ENCODE results near the gene APBB2. TPM values are rescaled to one million over a fixed set of nuclear protein-coding genes. Genes with fewer than 3 reads are reported as not detected.

The APBB2 gene
- total RNA-seq, 4 donors from 2014 or later, result 42.4 to 95.8 (median 51.3) TPM

GRCh38 chr4:41144812-41145211, 69.5 kb downstream of the APBB2 start:
- WGBS, result 58% methylated on average over 5 of the region's 5 CpGs
- no peaks in the 10 kb centered on the region for H3K36me3 ChIP-seq
- H3K27ac ChIP-seq, result peak overlapping the region; percentile 78
- no peak for DNase-seq (ENCODE audit: low spot score in 2 of 2)
- no peaks in the 10 kb centered on the region for H3K27me3 ChIP-seq
- H3K4me3 ChIP-seq, result no peak overlapping the region
- no peak for TF ChIP-seq EP300 (IDR thresholded peaks at IDR 0.05)
- no peak for TF ChIP-seq POLR2AphosphoS5 (IDR thresholded peaks at IDR 0.05)
- TF ChIP-seq POLR2A (IDR thresholded peaks at IDR 0.05), result no peak
- no peak for TF ChIP-seq CTCF (IDR thresholded peaks at IDR 0.05)
- H3K9me3 ChIP-seq, result no peaks in the 10 kb centered on the region
- peaks cover 59% of the 10 kb centered on the region for H3K4me1 ChIP-seq

- H3K4me1 ChIP-seq, result peaks cover 59% of the 10 kb centered on the region
- no peaks in the 10 kb centered on the region for H3K27me3 ChIP-seq
- WGBS, result 49% methylated on average over 3 of the region's 3 CpGs
- H3K4me3 ChIP-seq, result peak overlapping the region; percentile 11
- H3K9me3 ChIP-seq, result no peaks in the 10 kb centered on the region
- H3K27ac ChIP-seq, result peak overlapping the region; percentile 78
- TF ChIP-seq EP300 (IDR thresholded peaks at IDR 0.05), result no peak
- no peak for TF ChIP-seq POLR2A (IDR thresholded peaks at IDR 0.05)
- no peak for TF ChIP-seq POLR2AphosphoS5 (IDR thresholded peaks at IDR 0.05)
- TF ChIP-seq CTCF (IDR thresholded peaks at IDR 0.05), result no peak
- H3K36me3 ChIP-seq, result no peaks in the 10 kb centered on the region
- no peak for DNase-seq (ENCODE audit: low spot score in 2 of 2)
Measured at GRCh38 chr4:41144040-41144379, 70.3 kb downstream of the APBB2 start.

GRCh38 chr4:41143311-41144039, 70.9 kb downstream of the APBB2 start:
- H3K4me3 ChIP-seq, result peak overlapping the region; percentile 11
- H3K27ac ChIP-seq, result peak overlapping the region; percentile 78
- TF ChIP-seq POLR2AphosphoS5 (IDR thresholded peaks at IDR 0.05), result peak in 2 of 3 donors; percentile 43 to 58
- no peak for TF ChIP-seq EP300 (IDR thresholded peaks at IDR 0.05)
- peaks cover 59% of the 10 kb centered on the region for H3K4me1 ChIP-seq
- H3K9me3 ChIP-seq, result no peaks in the 10 kb centered on the region
- no peaks in the 10 kb centered on the region for H3K27me3 ChIP-seq
- peak in 1 of 2 donors; percentile 79 for DNase-seq (ENCODE audit: low spot score in 2 of 2)
- WGBS, result 28% methylated on average over 6 of the region's 6 CpGs
- no peaks in the 10 kb centered on the region for H3K36me3 ChIP-seq

GRCh38 chr4:41142376-41143310, 71.7 kb downstream of the APBB2 start:
- Histone ChIP-seq H3K4me1 (peaks cover 56% of the 10 kb centered on the region), H3K27ac (peak overlapping the region; percentile 78), H3K4me3 (peak overlapping the region; percentile 11), H3K27me3 (no peaks in the 10 kb centered on the region), H3K36me3 (no peaks in the 10 kb centered on the region), H3K9me3 (no peaks in the 10 kb centered on the region)
- no peak for DNase-seq (ENCODE audit: low spot score in 2 of 2)
- TF ChIP-seq POLR2A (IDR thresholded peaks at IDR 0.05), result no peak
- no peak for TF ChIP-seq EP300 (IDR thresholded peaks at IDR 0.05)
- no peak for TF ChIP-seq CTCF (IDR thresholded peaks at IDR 0.05)
- TF ChIP-seq POLR2AphosphoS5 (IDR thresholded peaks at IDR 0.05), result no peak
- 31% methylated on average over 10 of the region's 10 CpGs for WGBS

GRCh38 chr4:41141900-41142299, 72.4 kb downstream of the APBB2 start:
- no peaks in the 10 kb centered on the region for H3K36me3 ChIP-seq
- 32% methylated on average over 1 of the region's 1 CpG for WGBS
- H3K4me3 ChIP-seq, result no peak overlapping the region
- H3K4me1 ChIP-seq, result peaks cover 53% of the 10 kb centered on the region
- H3K9me3 ChIP-seq, result no peaks in the 10 kb centered on the region
- no peaks in the 10 kb centered on the region for H3K27me3 ChIP-seq
- TF ChIP-seq EP300 (IDR thresholded peaks at IDR 0.05), result no peak
- no peak for TF ChIP-seq CTCF (IDR thresholded peaks at IDR 0.05)
- no peak for TF ChIP-seq POLR2A (IDR thresholded peaks at IDR 0.05)
- no peak for TF ChIP-seq POLR2AphosphoS5 (IDR thresholded peaks at IDR 0.05)
- peak overlapping the region; percentile 78 for H3K27ac ChIP-seq
- no peak for DNase-seq (ENCODE audit: low spot score in 2 of 2)
